Transverse colon (tissue), 4 donors: ENCODE results near the gene RANBP3L.

ENCODE experiments used
- POLR2AphosphoS5 ChIP-seq, 3 donors: sonication (generic); formaldehyde crosslinking; IDR thresholded peaks; one replicate each; pipeline ENCODE4 v1.6.1; 2016; ENCODE audit warnings: antibody characterized with exemption in 3 of 3
- TF ChIP-seq, protein P1 (sequence below), 5 experiments: fragments of 200-600 bp in 3 of 5; fragments of 450-650 bp in 2 of 5; sonication (generic) in 3 of 5; IDR thresholded peaks; 1 replicate in 2 of 5; 2 replicates in 3 of 5; pipeline ENCODE4 v1.5.1; 2016 to 2017; ENCODE audit warnings: antibody characterized with exemption in 5 of 5, inconsistent platforms in 3 of 5, mild to moderate bottlenecking in 2 of 5, moderate library complexity in 1 of 5

DNA sequence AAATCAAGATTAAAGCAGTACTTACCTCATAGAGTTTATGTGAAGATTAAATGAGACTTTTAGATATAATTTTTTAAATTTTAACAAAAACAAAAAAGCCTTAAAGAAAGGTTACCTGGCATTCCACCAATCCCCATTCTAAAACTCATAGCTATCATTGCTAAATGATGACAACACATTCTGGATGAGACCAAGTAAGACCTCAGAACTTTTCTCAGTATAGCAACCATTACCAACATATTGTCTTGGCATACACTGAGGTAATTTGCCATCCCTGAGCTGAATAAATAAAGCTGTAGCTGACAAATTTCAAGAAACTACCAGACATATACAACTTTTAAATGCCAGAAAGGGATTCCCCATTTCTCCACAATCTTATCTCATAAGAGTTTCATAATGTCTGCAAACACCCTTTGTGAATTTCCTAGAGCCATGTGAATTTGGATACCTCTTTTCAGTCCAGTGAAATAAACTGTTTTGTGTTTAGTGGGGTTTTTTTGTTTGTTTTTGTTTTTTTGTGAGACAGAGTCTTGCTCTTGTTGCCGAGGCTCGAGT, 29.5 kb downstream of the RANBP3L start:
- TF ChIP-seq, protein P1, sequence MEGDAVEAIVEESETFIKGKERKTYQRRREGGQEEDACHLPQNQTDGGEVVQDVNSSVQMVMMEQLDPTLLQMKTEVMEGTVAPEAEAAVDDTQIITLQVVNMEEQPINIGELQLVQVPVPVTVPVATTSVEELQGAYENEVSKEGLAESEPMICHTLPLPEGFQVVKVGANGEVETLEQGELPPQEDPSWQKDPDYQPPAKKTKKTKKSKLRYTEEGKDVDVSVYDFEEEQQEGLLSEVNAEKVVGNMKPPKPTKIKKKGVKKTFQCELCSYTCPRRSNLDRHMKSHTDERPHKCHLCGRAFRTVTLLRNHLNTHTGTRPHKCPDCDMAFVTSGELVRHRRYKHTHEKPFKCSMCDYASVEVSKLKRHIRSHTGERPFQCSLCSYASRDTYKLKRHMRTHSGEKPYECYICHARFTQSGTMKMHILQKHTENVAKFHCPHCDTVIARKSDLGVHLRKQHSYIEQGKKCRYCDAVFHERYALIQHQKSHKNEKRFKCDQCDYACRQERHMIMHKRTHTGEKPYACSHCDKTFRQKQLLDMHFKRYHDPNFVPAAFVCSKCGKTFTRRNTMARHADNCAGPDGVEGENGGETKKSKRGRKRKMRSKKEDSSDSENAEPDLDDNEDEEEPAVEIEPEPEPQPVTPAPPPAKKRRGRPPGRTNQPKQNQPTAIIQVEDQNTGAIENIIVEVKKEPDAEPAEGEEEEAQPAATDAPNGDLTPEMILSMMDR (IDR thresholded peaks at IDR 0.05) = no peak
- no peak for TF ChIP-seq POLR2AphosphoS5 (IDR thresholded peaks at IDR 0.05)
